HepG2 (cell line): ENCODE data around the gene PPP2R2D. TPM values are rescaled to one million over a fixed set of nuclear protein-coding genes. Genes with fewer than 3 reads are reported as not detected.

ENCODE experiments used
- ATAC-seq: fragments of 200-7000 bp; cut with Tn5 transposase; 3 replicates; pipeline ENCODE4 v1.9.1; 2020; ENCODE audit warnings: mild to moderate bottlenecking, moderate library complexity
- BruUV-seq: library from RNA; stranded (reverse); fragments of 400-500 nt; replicated peaks from 2 replicates; lab custom pipeline; 2021; lab: Mats Ljungman, UMichigan
- CTCF ChIA-PET: fragments of 300-600 bp; formaldehyde crosslinking; extraction: SDS; loops from one replicate; lab custom pipeline; 2021; ENCODE audit warnings: low total read pairs, inconsistent platforms, low intra/inter-chr PET ratio; lab: Yijun Ruan, JAX
- POLR2A ChIA-PET: fragments of 350-600 bp; sonication (Branson Sonifier 250); formaldehyde crosslinking; loops from one replicate; lab custom pipeline; 2020; ENCODE audit warnings: antibody characterized with exemption, inconsistent platforms; lab: Yijun Ruan, JAX
- DNase-seq: peaks from one replicate; pipeline ENCODE4 v3.0.0-alpha.2; 2015; ENCODE audit warnings: low spot score
- FAIRE-seq: peaks from 3 replicates; lab custom pipeline; 2011; peaks lifted over from hg19 to GRCh38; lab: Jason Lieb, UNC
- H2AFZ ChIP-seq: one replicate; pipeline ENCODE4 v1.6.1; 2011; ENCODE audit warnings: low read length, inconsistent platforms
- H3K27ac ChIP-seq: fragments of 300-600 bp; 3 replicates; pipeline ENCODE4 v1.8.0; 2011; ENCODE audit warnings: mixed run types, mild to moderate bottlenecking, mixed read lengths, low read length, inconsistent platforms; ENCODE audit not compliant: insufficient read depth; ENCODE audit errors: extremely low read length
- H3K27me3 ChIP-seq, 2 experiments: fragments of 200-600 bp in 1 of 2; 2 replicates in 1 of 2; 3 replicates in 1 of 2; pipeline versions ENCODE4 v1.6.0 to v1.8.0; 2011; ENCODE audit warnings: low read length in 2 of 2, mild to moderate bottlenecking in 2 of 2, moderate library complexity in 2 of 2, inconsistent platforms in 1 of 2; ENCODE audit not compliant: insufficient read depth in 2 of 2, control insufficient read depth in 1 of 2
- H3K36me3 ChIP-seq, 2 experiments: fragments of 200-600 bp in 1 of 2; replicated peaks in 1 of 2; 2 replicates in 1 of 2; 3 replicates in 1 of 2; pipeline versions ENCODE4 v1.5.1 to v1.8.0; 2011; ENCODE audit warnings: low read length in 2 of 2, inconsistent platforms in 1 of 2; ENCODE audit not compliant: insufficient read depth in 2 of 2, control insufficient read depth in 1 of 2
- H3K4me1 ChIP-seq: 2 replicates; pipeline ENCODE4 v1.5.1; 2012; ENCODE audit warnings: low read length, inconsistent platforms; ENCODE audit not compliant: insufficient read depth
- H3K4me2 ChIP-seq: 2 replicates; pipeline ENCODE4 v1.6.0; 2011; ENCODE audit warnings: low read depth, low read length, inconsistent platforms
- H3K4me3 ChIP-seq, 3 experiments: fragments of 200-600 bp in 1 of 3; sonication (generic), shearing (Covaris generic) in 1 of 3; replicated peaks in 1 of 3; 2 replicates each; pipeline ENCODE4 v1.5.1; 2011 to 2016; ENCODE audit warnings: low read length in 3 of 3, inconsistent platforms in 2 of 3, low read depth in 2 of 3, mild to moderate bottlenecking in 2 of 3, control low read depth in 1 of 3, mixed read lengths in 1 of 3; ENCODE audit not compliant: insufficient read depth in 1 of 3
- H3K79me2 ChIP-seq: one replicate; pipeline ENCODE4 v1.6.1; 2011; ENCODE audit warnings: low read length, inconsistent platforms; ENCODE audit not compliant: insufficient read depth
- H3K9ac ChIP-seq: 2 replicates; pipeline ENCODE4 v1.6.0; 2011; ENCODE audit warnings: mild to moderate bottlenecking, low read depth, low read length, inconsistent platforms; ENCODE audit not compliant: insufficient read depth
- H3K9me3 ChIP-seq: 2 replicates; pipeline ENCODE4 v1.5.1; 2012; ENCODE audit warnings: mild to moderate bottlenecking, low read length
- H4K20me1 ChIP-seq: 2 replicates; pipeline ENCODE4 v1.6.0; 2011; ENCODE audit warnings: inconsistent platforms, mild to moderate bottlenecking, low read length, moderate library complexity; ENCODE audit not compliant: insufficient read depth
- CC2D1A ChIP-seq: sonication (generic); formaldehyde crosslinking; IDR thresholded peaks from 2 replicates; pipeline ENCODE4 v1.8.1; 2023; ENCODE audit warnings: mild to moderate bottlenecking, missing genetic modification reagents
- MAZ ChIP-seq, 2 experiments: sonication (generic) in 1 of 2; formaldehyde crosslinking in 1 of 2; IDR thresholded peaks; 2 replicates each; pipeline versions ENCODE4 v1.5.0 to v1.6.1; 2012 to 2020; ENCODE audit warnings: low read depth in 2 of 2, mild to moderate bottlenecking in 2 of 2, borderline replicate concordance in 1 of 2, improper control_type of control experiment in 1 of 2, low read length in 1 of 2, missing genetic modification reagents in 1 of 2, moderate library complexity in 1 of 2
- SAP130 ChIP-seq: IDR thresholded peaks from 2 replicates; pipeline ENCODE4 v1.6.1; 2016; ENCODE audit warnings: low read depth
- SATB2 ChIP-seq: sonication (generic); formaldehyde crosslinking; IDR thresholded peaks from 2 replicates; pipeline ENCODE4 v1.5.0; 2020; ENCODE audit warnings: missing genetic modification reagents
- SPEN ChIP-seq: sonication (generic); formaldehyde crosslinking; IDR thresholded peaks from 2 replicates; pipeline ENCODE4 v1.5.1; 2020; ENCODE audit warnings: low read depth, mild to moderate bottlenecking, missing genetic modification reagents
- ZFX ChIP-seq: sonication (generic); formaldehyde crosslinking; IDR thresholded peaks from 2 replicates; pipeline ENCODE4 v1.4.0; 2020; ENCODE audit warnings: mild to moderate bottlenecking, low read depth, missing genetic modification reagents, moderate library complexity
- ZKSCAN8 ChIP-seq: IDR thresholded peaks from 2 replicates; pipeline ENCODE4 v1.6.1; 2016; ENCODE audit warnings: borderline replicate concordance, missing genetic modification reagents, missing compliant biosample characterization
- ZNF180 ChIP-seq: sonication (generic); formaldehyde crosslinking; IDR thresholded peaks from 2 replicates; pipeline ENCODE4 v1.4.0; 2020; ENCODE audit warnings: low read depth, missing genetic modification reagents, borderline replicate concordance
- ZNF430 ChIP-seq: sonication (generic); formaldehyde crosslinking; IDR thresholded peaks from 2 replicates; pipeline ENCODE4 v1.9.0; 2021; ENCODE audit warnings: mild to moderate bottlenecking, missing genetic modification reagents
- ZNF773 ChIP-seq: sonication (generic); formaldehyde crosslinking; IDR thresholded peaks from 2 replicates; pipeline ENCODE4 v1.4.0; 2020; ENCODE audit warnings: missing genetic modification reagents, borderline replicate concordance
- WGBS: methylation state at CpG from one replicate; pipeline ENCODE4 v1.1.6; 2017; ENCODE audit warnings: low lambda C conversion rate; 5-methylcytosine and 5-hydroxymethylcytosine counted together
- in situ Hi-C: cut with HindIII; loops from 2 replicates; pipeline ENCODE4 v1.10.0; 2017; ENCODE audit warnings: low pct_unique_long_range_greater_than_20kb; ENCODE audit not compliant: extremely low pct_ligation_motif_present
- intact Hi-C: fragments of 100-400 bp; cut with micrococcal nuclease; formaldehyde crosslinking; loops from one replicate; pipeline ENCODE4 v1.10.0; 2022; ENCODE audit not compliant: unreplicated experiment
- polyA plus RNA-seq, 8 experiments: library from polyadenylated mRNA; depleted of rRNA in 3 of 8; stranded (reverse) in 7 of 8; unstranded in 1 of 8; fragments of >200 nt; fragmentation: Illumina TruSeq in 4 of 8; extraction: Trizol in 4 of 8; gene quantifications; 2 replicates each; pipeline versions ENCODE4 v1.2.1 to v1.2.3, GENCODE V29; 2011 to 2016; ENCODE audit warnings: low read depth in 4 of 8, missing spikeins in 1 of 8, mixed read lengths in 1 of 8; ENCODE audit not compliant: insufficient read depth in 1 of 8
- total RNA-seq, 5 experiments: library from RNA; depleted of rRNA; stranded (reverse); fragments of >200 nt; fragmentation: Illumina TruSeq; extraction: Trizol; gene quantifications; 2 replicates each; pipeline ENCODE4 v1.2.3, GENCODE V29; 2016; ENCODE audit warnings: low read depth in 1 of 5
- TF ChIP-seq, protein P1 (sequence below): sonication (generic); formaldehyde crosslinking; IDR thresholded peaks from 2 replicates; pipeline ENCODE4 v1.5.1; 2020; ENCODE audit warnings: mild to moderate bottlenecking, missing genetic modification reagents, borderline replicate concordance
- TF ChIP-seq, protein P2 (sequence below): sonication (generic); formaldehyde crosslinking; IDR thresholded peaks from 2 replicates; pipeline ENCODE4 v1.5.1; 2020; ENCODE audit warnings: missing genetic modification reagents, mild to moderate bottlenecking, borderline replicate concordance
- TF ChIP-seq, protein P3 (sequence below): sonication (generic); formaldehyde crosslinking; IDR thresholded peaks from 2 replicates; pipeline ENCODE4 v1.4.0; 2020; ENCODE audit warnings: low read depth, mild to moderate bottlenecking, missing genetic modification reagents

The PPP2R2D gene
- total and polyA plus RNA-seq, 2 of the 13 experiments (the other 11 are each of a cell fraction or from before 2014, with no cell fraction given) = 32.7 to 33.2 TPM

DNA sequence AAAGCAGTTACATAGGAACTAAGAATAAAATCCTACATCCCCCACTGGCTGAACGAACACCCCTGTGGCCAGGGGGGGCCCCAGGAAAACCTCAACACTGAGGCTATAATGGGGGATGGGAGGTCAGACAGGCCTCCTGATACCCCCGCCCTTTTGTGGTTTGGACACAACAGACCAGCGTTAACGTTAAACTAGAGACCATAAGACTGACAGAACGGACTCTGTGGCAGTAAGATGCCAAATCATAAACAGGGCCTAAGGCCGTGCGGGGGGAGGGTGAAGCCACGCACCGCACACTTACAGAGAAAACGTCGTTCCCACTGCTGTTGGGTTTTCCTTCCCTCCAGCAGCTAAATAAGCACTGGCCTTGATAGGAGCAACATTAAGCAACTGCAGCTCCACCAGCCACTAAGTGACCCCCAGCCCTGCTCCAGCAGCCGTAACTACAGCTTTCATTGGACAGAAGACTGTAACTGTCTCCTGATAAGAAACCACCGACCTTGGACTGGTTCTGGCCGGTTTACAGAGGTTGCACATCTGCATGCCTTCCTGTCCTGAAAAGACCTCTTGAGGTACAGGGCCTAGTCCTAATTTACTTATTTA is 3.4 kb upstream of the PPP2R2D start (continued):
- 0 out of 2 replicates have a peak, but pooled peaks have one; percentile 21 for TF ChIP-seq SAP130 (CRISPR knock-in tag)
- peak; percentile 49; the same call in 1 of the 2 replicates for TF ChIP-seq ZFX (CRISPR knock-in tag)
- no peak for TF ChIP-seq ZNF430 (CRISPR knock-in tag)
- TF ChIP-seq, protein P1, sequence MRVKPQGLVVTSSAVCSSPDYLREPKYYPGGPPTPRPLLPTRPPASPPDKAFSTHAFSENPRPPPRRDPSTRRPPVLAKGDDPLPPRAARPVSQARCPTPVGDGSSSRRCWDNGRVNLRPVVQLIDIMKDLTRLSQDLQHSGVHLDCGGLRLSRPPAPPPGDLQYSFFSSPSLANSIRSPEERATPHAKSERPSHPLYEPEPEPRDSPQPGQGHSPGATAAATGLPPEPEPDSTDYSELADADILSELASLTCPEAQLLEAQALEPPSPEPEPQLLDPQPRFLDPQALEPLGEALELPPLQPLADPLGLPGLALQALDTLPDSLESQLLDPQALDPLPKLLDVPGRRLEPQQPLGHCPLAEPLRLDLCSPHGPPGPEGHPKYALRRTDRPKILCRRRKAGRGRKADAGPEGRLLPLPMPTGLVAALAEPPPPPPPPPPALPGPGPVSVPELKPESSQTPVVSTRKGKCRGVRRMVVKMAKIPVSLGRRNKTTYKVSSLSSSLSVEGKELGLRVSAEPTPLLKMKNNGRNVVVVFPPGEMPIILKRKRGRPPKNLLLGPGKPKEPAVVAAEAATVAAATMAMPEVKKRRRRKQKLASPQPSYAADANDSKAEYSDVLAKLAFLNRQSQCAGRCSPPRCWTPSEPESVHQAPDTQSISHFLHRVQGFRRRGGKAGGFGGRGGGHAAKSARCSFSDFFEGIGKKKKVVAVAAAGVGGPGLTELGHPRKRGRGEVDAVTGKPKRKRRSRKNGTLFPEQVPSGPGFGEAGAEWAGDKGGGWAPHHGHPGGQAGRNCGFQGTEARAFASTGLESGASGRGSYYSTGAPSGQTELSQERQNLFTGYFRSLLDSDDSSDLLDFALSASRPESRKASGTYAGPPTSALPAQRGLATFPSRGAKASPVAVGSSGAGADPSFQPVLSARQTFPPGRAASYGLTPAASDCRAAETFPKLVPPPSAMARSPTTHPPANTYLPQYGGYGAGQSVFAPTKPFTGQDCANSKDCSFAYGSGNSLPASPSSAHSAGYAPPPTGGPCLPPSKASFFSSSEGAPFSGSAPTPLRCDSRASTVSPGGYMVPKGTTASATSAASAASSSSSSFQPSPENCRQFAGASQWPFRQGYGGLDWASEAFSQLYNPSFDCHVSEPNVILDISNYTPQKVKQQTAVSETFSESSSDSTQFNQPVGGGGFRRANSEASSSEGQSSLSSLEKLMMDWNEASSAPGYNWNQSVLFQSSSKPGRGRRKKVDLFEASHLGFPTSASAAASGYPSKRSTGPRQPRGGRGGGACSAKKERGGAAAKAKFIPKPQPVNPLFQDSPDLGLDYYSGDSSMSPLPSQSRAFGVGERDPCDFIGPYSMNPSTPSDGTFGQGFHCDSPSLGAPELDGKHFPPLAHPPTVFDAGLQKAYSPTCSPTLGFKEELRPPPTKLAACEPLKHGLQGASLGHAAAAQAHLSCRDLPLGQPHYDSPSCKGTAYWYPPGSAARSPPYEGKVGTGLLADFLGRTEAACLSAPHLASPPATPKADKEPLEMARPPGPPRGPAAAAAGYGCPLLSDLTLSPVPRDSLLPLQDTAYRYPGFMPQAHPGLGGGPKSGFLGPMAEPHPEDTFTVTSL (CRISPR knock-in tag) = 0 out of 2 replicates have a peak, but pooled peaks have one; percentile 17
- TF ChIP-seq SPEN (CRISPR knock-in tag) = 0 out of 2 replicates have a peak, but pooled peaks have one; percentile 25
- TF ChIP-seq ZKSCAN8 = no peak
- TF ChIP-seq, all 625 proteins: peak for 20

DNA sequence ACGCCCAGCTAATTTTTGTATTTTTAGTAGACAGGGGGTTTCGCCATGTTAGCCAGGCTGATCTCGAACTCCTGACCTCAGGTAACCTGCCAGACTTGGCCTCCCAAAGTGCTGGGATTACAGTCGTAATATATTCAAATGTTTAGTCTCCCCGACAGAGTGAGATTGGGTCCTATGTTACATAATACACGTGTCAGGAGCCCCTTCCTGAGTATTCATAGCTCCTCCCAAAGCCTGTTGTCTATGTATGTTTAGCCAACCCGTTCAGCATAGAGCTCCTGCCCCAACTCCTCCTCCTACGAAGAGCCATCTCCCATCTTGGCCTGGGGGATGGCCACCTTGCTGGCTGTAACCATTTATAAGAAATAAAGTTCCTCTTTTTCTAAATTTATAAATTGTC is 2.7 kb upstream of the PPP2R2D start:
- H3K27ac ChIP-seq = no peak overlapping the region
- no peak for DNase-seq
- H3K36me3 ChIP-seq = no peaks in the 10 kb centered on the region
- peaks cover 17% of the 10 kb centered on the region for H3K79me2 ChIP-seq
- H3K27me3 ChIP-seq = peaks cover 3 to 25% of the 10 kb centered on the region in 2 experiments; a peak in 4 of 5 replicates
- no TSS peak for BruUV-seq
- ChIA-PET POLR2A (interaction anchor here (1.3 kb wide), 1 partner anchor 83 kb away, joined by 5 read pairs; the partner anchor contains the start of gene BNIP3), CTCF (no interaction called here)
- no peak for ATAC-seq
- in situ Hi-C loops (loop anchor here (10.0 to 25.0 kb wide), 2 partner anchors 247 to 1711 kb away; no protein-coding TSS in a partner anchor), intact Hi-C loops (no loop called here)
- H4K20me1 ChIP-seq = peaks cover 14% of the 10 kb centered on the region
- H3K4me1 ChIP-seq = peaks cover 50% of the 10 kb centered on the region
- no peak overlapping the region for H3K9ac ChIP-seq
- H3K4me3 ChIP-seq = no peak overlapping the region
- no peaks in the 10 kb centered on the region for H3K9me3 ChIP-seq
- no peak overlapping the region for H3K4me2 ChIP-seq
- FAIRE-seq = no peak
- H2AFZ ChIP-seq = no peak overlapping the region
- 39% methylated on average over 8 of the region's 8 CpGs for WGBS
- TF ChIP-seq SATB2 = no peak
- no peak for TF ChIP-seq CC2D1A (CRISPR knock-in tag)
- TF ChIP-seq, protein P2, sequence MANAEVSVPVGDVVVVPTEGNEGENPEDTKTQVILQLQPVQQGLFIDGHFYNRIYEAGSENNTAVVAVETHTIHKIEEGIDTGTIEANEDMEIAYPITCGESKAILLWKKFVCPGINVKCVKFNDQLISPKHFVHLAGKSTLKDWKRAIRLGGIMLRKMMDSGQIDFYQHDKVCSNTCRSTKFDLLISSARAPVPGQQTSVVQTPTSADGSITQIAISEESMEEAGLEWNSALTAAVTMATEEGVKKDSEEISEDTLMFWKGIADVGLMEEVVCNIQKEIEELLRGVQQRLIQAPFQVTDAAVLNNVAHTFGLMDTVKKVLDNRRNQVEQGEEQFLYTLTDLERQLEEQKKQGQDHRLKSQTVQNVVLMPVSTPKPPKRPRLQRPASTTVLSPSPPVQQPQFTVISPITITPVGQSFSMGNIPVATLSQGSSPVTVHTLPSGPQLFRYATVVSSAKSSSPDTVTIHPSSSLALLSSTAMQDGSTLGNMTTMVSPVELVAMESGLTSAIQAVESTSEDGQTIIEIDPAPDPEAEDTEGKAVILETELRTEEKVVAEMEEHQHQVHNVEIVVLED (CRISPR knock-in tag) = no peak
- TF ChIP-seq, protein P3, sequence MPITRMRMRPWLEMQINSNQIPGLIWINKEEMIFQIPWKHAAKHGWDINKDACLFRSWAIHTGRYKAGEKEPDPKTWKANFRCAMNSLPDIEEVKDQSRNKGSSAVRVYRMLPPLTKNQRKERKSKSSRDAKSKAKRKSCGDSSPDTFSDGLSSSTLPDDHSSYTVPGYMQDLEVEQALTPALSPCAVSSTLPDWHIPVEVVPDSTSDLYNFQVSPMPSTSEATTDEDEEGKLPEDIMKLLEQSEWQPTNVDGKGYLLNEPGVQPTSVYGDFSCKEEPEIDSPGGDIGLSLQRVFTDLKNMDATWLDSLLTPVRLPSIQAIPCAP = no peak
- no peak for TF ChIP-seq ZNF180
- TF ChIP-seq ZNF773 = no peak
- TF ChIP-seq MAZ (IDR thresholded peaks at IDR 0.05; ENCODE audit: borderline replicate concordance, low read depth, low read length) = no peak
- TF ChIP-seq MAZ (CRISPR knock-in tag; IDR thresholded peaks at IDR 0.05; ENCODE audit: low read depth) = no peak
